K562 (cell line): ENCODE data around the gene TXNIP. TPM values are rescaled to one million over a fixed set of nuclear protein-coding genes. Genes with fewer than 3 reads are reported as not detected.
A peak's percentile ranks its signal among the peaks of the same experiment; 100 is the strongest.

Experiments
- ADNP ChIP-seq: fragments of 200-800 bp; sonication (Bioruptor generic); IDR thresholded peaks from 2 replicates; pipeline ENCODE4 v1.6.1; 2016; ENCODE audit warnings: missing genetic modification characterization, missing compliant biosample characterization
- BACH1 ChIP-seq: fragments of 200-800 bp; sonication (Bioruptor generic); IDR thresholded peaks from 2 replicates; pipeline ENCODE4 v1.6.1; 2016; ENCODE audit warnings: missing genetic modification characterization, missing compliant biosample characterization
- DIDO1 ChIP-seq: fragments of 450-650 bp; IDR thresholded peaks from 2 replicates; pipeline ENCODE4 v1.6.1; 2016; ENCODE audit warnings: low read depth, missing biosample characterization, missing genetic modification characterization
- FOXK2 ChIP-seq, 2 experiments: fragments of 450-650 bp; IDR thresholded peaks in 1 of 2; conservative IDR thresholded peaks in 1 of 2; 2 replicates each; pipeline ENCODE4 v1.6.1; 2016; ENCODE audit warnings: low read depth in 2 of 2, mild to moderate bottlenecking in 1 of 2
- GTF2B ChIP-seq: IDR thresholded peaks from 2 replicates; pipeline ENCODE4 v1.6.1; 2011; ENCODE audit not compliant: insufficient read length; ENCODE audit errors: extremely low read depth
- ILK ChIP-seq: fragments of 450-650 bp; IDR thresholded peaks from 2 replicates; pipeline ENCODE4 v1.6.1; 2016; ENCODE audit warnings: missing genetic modification characterization, low read depth, mild to moderate bottlenecking, missing compliant biosample characterization, moderate library complexity, borderline replicate concordance
- NCOA6 ChIP-seq: fragments of 450-650 bp; IDR thresholded peaks from 2 replicates; pipeline ENCODE4 v1.6.1; 2017; ENCODE audit warnings: mild to moderate bottlenecking
- NCOR1 ChIP-seq: fragments of 450-650 bp; IDR thresholded peaks from 2 replicates; pipeline ENCODE4 v1.6.1; 2016; ENCODE audit warnings: mild to moderate bottlenecking, moderate library complexity
- SMAD3 ChIP-seq: fragments of 450-650 bp; formaldehyde crosslinking; conservative IDR thresholded peaks from 2 replicates; pipeline ENCODE4 v1.4.0; 2020; ENCODE audit warnings: mild to moderate bottlenecking
- ZFP30 ChIP-seq: fragments of 250-450 bp; sonication (Bioruptor Pico); IDR thresholded peaks from 2 replicates; pipeline ENCODE4 v1.8.0; 2022; ENCODE audit warnings: moderate library complexity, mild to moderate bottlenecking, inconsistent platforms, borderline replicate concordance
- ZNF134 ChIP-seq: fragments of 250-450 bp; sonication (Bioruptor Pico); conservative IDR thresholded peaks from 2 replicates; pipeline ENCODE4 v1.4.0; 2020
- ZNF318 ChIP-seq, 2 experiments: fragments of 450-650 bp; IDR thresholded peaks; 2 replicates each; pipeline ENCODE4 v1.6.1; 2016; ENCODE audit warnings: mild to moderate bottlenecking in 2 of 2, borderline replicate concordance in 1 of 2, low read depth in 1 of 2, moderate library complexity in 1 of 2
- ZNF398 ChIP-seq: fragments of 250-450 bp; sonication (Bioruptor Pico); IDR thresholded peaks from 2 replicates; pipeline ENCODE4 v1.8.0; 2021; ENCODE audit warnings: moderate library complexity, mild to moderate bottlenecking, inconsistent platforms
- ZNF431 ChIP-seq: sonication (generic); formaldehyde crosslinking; IDR thresholded peaks from 2 replicates; pipeline ENCODE4 v1.8.0; 2022; ENCODE audit warnings: mild to moderate bottlenecking, missing genetic modification reagents
- polyA plus RNA-seq, 8 experiments: library from polyadenylated mRNA; depleted of rRNA in 4 of 8; stranded (reverse) in 5 of 8; unstranded in 3 of 8; fragments of >200 nt; fragmentation: Nextera tagmentation in 2 of 8; fragmentation: Illumina TruSeq in 1 of 8; extraction: Ambion mirVana in 2 of 8; extraction: Trizol in 1 of 8; gene quantifications; 2 replicates each; pipeline versions ENCODE4 v1.2.1 to v1.2.3, GENCODE V29; 2011 to 2014; ENCODE audit warnings: inconsistent platforms in 1 of 8, missing spikeins in 1 of 8
- total RNA-seq, 7 experiments: library from RNA; depleted of rRNA in 6 of 7; stranded (reverse); fragments of >200 nt in 6 of 7; fragmentation: Illumina TruSeq in 2 of 7; extraction: Trizol in 2 of 7; gene quantifications; 2 replicates each; pipeline versions ENCODE4 v1.2.1 to v1.2.3, GENCODE V29; 2011 to 2021; ENCODE audit warnings: low replicate concordance in 1 of 7
- TF ChIP-seq, protein P1 (sequence below): fragments of 250-450 bp; sonication (Bioruptor Pico); IDR thresholded peaks from 2 replicates; pipeline ENCODE4 v1.5.0; 2021

The TXNIP gene
- total and polyA plus RNA-seq, 9 of the 15 experiments (the other 6 are each of a cell fraction or from before 2014, with no cell fraction given) = 120 to 499 (median 257) TPM

DNA sequence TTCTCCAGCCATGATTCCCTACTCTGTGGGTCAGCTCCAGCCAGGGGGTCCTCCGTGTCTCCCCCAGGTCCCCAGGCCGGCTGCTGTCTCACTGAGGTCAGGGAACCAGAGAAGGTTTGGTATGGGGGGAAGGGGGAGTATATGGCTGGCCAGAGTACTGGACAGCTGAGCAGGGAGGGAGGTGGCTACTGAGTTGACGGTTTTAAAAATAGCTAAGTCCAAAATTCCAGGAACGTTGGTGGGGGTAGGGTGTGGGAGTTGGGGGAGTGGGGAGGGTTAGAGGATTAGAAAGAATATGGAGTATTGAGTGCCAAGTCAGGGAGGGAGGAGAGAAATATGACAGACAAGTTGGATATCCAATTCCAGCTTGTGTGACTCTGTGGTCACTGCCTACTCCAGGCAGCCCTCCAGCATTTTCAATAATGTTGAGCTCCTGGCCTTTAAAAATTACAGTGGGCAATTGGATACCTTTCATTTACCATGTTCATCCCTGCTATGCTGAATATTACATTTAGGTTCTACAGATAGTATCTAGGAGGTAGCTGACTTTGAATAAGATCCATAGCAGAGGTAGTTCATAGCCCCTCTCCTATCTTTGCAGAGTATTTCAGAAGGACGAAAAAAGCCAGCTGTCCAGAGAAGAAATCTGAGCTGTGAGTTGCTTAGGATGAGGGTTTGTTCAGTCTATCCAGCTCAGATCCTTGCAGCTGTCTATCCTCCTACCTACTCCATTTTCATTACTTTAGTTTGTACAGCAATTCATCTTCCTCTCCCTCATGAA lies 25.4 kb upstream of the TXNIP start, which contains the start of gene HJV (continued):
- TF ChIP-seq ZNF318 (IDR thresholded peaks at IDR 0.05; ENCODE audit: borderline replicate concordance in 1 of 2, low read depth in 1 of 2) = 0 out of 4 replicates have a peak, but pooled peaks of 1 of the 2 experiments have one; percentile 28
- TF ChIP-seq ZFP30 (CRISPR knock-in tag) = no peak
- no peak for TF ChIP-seq ZNF134 (CRISPR knock-in tag)
- no peak for TF ChIP-seq ILK (tag)
- TF ChIP-seq FOXK2 (conservative IDR thresholded peaks at IDR 0.05 in 1 of 2, IDR thresholded peaks at IDR 0.05 in 1 of 2; ENCODE audit: low read depth in 2 of 2) = no peak; a peak in 1 of 4 replicates
- TF ChIP-seq SMAD3 (CRISPR knock-in tag) = no peak
- TF ChIP-seq ZNF398 (CRISPR knock-in tag) = no peak
- TF ChIP-seq ADNP (tag) = peak; percentile 59; the same call in 1 of the 2 replicates
- peak; percentile 82 for TF ChIP-seq NCOR1
- TF ChIP-seq, protein P1, sequence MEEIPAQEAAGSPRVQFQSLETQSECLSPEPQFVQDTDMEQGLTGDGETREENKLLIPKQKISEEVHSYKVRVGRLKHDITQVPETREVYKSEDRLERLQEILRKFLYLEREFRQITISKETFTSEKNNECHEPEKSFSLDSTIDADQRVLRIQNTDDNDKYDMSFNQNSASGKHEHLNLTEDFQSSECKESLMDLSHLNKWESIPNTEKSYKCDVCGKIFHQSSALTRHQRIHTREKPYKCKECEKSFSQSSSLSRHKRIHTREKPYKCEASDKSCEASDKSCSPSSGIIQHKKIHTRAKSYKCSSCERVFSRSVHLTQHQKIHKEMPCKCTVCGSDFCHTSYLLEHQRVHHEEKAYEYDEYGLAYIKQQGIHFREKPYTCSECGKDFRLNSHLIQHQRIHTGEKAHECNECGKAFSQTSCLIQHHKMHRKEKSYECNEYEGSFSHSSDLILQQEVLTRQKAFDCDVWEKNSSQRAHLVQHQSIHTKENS (CRISPR knock-in tag) = no peak
- TF ChIP-seq GTF2B = no peak
- no peak for TF ChIP-seq BACH1
- no peak for TF ChIP-seq NCOA6
- no peak for TF ChIP-seq ZNF431 (CRISPR knock-in tag)
- no peak for TF ChIP-seq DIDO1
